ENCODE data around the gene HOXD12. TPM values are rescaled to one million over a fixed set of nuclear protein-coding genes. Genes with fewer than 3 reads are reported as not detected.

Gene HOXD12
- total RNA-seq = not detected

GRCh38 chr2:176099728-176100546 is at the start of gene HOXD12:
Gene HOXD12, plus strand, starts transcription at chr2:176099795. Its CDS starts 7 bp downstream, at chr2:176099802.
- DNase-seq (ENCODE audit: low spot score in 2 of 2) (no peak), ATAC-seq (no peak)
- Mint-ChIP-seq H3K27ac (peak within 1 kb of the TSS in 1 of 2 donors; percentile 36), H3K36me3 (peaks cover 10 to 31% of the 10 kb centered on the region in 2 donors), H3K9me3 (no peaks in the 10 kb centered on the region)

DNA sequence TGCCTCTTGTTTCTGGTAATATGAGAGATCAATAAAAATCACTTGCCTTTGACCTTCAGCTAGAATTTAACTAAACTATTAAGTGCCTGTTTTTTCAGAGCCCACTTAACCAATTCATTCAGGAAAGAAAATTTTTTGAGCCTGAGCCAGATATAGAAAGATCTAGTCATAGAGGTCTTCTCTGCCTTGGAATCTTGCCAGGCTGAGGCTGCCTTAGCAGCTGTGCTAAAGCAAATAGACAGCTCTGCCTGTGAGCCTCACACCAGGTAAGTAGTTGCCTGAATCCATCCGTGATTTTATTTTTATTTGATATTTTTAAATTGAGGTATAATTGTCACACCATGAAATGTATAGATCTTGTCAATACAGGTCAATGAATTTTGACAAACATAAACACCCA is 43.2 kb upstream of the HOXD12 start:
- Mint-ChIP-seq H3K36me3 (no peaks in the 10 kb centered on the region), H3K27ac (no peak overlapping the region), H3K9me3 (no peaks in the 10 kb centered on the region)
- ATAC-seq = no peak
- DNase-seq (ENCODE audit: low spot score in 2 of 2) = no peak

DNA sequence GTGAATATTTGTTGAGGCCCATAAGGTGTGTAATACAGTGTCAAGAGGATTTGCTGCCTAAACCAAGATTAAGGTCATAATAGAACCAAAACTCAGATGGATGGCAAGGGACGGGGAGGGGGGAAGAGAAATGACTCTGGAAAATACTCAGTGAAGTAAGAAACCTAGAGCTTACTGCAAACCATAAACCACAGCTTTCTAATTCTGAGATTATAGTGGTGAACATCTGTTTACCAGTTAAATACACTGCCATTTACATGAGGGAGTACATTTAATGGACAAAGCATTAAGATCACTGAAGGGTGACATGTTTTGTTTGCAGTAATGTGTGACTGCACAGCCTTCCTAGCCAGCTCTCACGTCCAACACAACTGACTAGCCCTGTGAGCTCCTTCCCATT is 35.6 kb upstream of the HOXD12 start:
- no peak overlapping the region for H3K27ac Mint-ChIP-seq
- H3K9me3 Mint-ChIP-seq = no peaks in the 10 kb centered on the region
- ATAC-seq (peak in 1 of 2 donors; percentile 87), DNase-seq (ENCODE audit: low spot score in 2 of 2) (no peak)
- H3K36me3 Mint-ChIP-seq = peaks cover 0 to 4% of the 10 kb centered on the region in 2 donors

GRCh38 chr2:176066645-176067588 is 32.7 kb upstream of the HOXD12 start:
- Mint-ChIP-seq H3K27ac (no peak overlapping the region), H3K36me3 (peaks cover 0 to 10% of the 10 kb centered on the region in 2 donors), H3K9me3 (no peaks in the 10 kb centered on the region)
- no peak for DNase-seq (ENCODE audit: low spot score in 2 of 2)
- ATAC-seq = no peak

DNA sequence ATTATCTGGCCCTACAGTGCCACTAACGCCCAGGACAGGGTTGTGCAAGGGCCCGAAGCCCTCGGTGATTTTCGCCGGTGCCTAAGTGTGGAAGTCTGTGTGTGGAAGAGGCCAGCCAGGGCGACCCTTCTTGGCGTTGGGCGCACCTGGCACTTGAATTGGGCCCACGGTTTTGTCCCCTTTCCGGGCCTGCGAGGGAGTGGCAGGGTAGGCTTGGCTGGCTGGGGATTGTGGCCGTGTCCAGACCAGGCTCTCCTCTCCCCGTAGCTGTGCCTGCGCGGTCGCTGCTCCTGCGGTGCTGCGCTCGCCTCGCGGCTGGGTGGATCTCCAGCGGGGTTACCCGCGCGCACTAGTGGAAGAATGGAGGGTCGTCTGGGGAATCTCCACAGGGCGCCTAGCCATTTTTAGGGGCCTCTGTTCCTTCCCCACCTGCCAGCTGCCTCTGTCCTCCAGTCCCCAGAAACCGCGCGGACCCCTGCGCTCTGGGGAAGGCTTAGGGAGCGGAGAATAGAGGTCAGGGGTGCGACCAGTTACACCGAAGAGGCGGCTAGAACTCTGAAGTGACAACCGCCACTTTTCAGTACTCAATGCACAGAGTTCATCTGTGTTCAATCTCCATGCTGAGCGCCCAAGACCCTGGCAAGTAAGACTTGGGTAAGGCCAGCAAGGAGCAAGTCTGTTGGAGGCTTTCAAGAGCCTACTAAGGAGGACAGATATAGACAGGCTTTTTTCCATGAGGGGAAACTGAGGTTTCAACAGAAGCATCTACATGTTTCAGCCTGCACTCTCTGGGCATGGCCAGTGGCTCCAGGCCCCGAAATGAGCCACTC is 31.8 kb upstream of the HOXD12 start:
- H3K36me3 Mint-ChIP-seq = peaks cover 0 to 10% of the 10 kb centered on the region in 2 donors
- no peak overlapping the region for H3K27ac Mint-ChIP-seq
- DNase-seq (ENCODE audit: low spot score in 2 of 2) (no peak), ATAC-seq (no peak)
- H3K9me3 Mint-ChIP-seq = no peaks in the 10 kb centered on the region

- ATAC-seq = no peak
- Mint-ChIP-seq H3K9me3 (no peaks in the 10 kb centered on the region), H3K27ac (no peak overlapping the region), H3K36me3 (peaks cover 0 to 10% of the 10 kb centered on the region in 2 donors)
- DNase-seq (ENCODE audit: low spot score in 2 of 2) = no peak
Observed at GRCh38 chr2:176068419-176068832, 31.2 kb upstream of the HOXD12 start.

DNA sequence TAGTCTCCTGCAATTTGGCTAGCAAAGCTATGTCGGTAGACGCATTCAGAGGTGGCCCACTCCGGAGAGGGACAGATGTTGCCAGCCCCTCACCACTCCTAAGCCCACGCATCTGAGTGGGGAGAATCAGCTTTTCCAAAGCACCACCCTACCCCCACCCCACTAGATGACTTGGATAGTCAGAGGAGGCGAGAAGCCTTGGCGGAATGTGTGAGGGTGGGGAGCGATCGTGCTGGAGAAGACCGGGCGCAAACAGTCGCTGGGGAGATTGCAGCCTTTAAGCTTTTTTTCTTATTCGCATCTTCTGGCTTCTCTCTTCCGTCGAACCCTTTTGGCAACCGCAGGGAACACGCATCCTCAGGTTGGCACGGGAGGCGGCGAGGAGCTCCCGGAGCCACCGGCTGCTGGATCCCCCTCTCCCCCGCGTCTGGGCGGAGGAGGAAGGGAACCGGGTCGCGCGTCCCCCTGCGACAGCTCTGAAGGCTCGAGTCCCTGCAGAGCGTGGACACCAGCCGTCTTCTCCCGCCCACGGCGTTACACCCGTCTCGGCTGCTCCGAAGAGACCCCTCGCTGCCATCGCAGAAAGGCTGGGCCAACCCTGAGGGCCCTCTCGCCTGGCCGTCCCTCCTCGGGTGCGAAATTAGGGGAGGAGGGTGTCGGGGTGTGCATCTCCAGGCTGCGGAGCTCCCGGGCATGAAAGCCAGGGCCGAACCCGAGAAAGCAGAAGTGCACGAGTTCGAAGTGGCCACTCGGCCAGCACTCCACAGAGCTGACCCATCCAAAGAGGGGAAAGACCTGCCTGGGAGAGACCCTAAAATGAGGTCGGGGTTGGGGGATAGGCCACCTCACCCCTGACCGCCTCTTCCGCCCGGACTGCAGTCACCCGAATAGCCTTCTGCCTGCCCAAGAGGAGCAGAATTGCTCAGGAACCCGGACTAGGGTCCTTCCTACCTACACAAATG is 28.0 kb upstream of the HOXD12 start:
- ATAC-seq (no peak), DNase-seq (ENCODE audit: low spot score in 2 of 2) (no peak)
- Mint-ChIP-seq H3K9me3 (peaks cover 6 to 9% of the 10 kb centered on the region in 2 donors), H3K27ac (no peak overlapping the region), H3K36me3 (peaks cover 0 to 28% of the 10 kb centered on the region in 2 donors)

- DNase-seq (ENCODE audit: low spot score in 2 of 2) = no peak
- ATAC-seq = no peak
- peaks cover 0 to 30% of the 10 kb centered on the region in 2 donors for H3K36me3 Mint-ChIP-seq
- H3K27ac Mint-ChIP-seq = no peak overlapping the region
- peaks cover 6 to 10% of the 10 kb centered on the region in 2 donors for H3K9me3 Mint-ChIP-seq
Observed at GRCh38 chr2:176072292-176072669, 27.3 kb upstream of the HOXD12 start.

DNA sequence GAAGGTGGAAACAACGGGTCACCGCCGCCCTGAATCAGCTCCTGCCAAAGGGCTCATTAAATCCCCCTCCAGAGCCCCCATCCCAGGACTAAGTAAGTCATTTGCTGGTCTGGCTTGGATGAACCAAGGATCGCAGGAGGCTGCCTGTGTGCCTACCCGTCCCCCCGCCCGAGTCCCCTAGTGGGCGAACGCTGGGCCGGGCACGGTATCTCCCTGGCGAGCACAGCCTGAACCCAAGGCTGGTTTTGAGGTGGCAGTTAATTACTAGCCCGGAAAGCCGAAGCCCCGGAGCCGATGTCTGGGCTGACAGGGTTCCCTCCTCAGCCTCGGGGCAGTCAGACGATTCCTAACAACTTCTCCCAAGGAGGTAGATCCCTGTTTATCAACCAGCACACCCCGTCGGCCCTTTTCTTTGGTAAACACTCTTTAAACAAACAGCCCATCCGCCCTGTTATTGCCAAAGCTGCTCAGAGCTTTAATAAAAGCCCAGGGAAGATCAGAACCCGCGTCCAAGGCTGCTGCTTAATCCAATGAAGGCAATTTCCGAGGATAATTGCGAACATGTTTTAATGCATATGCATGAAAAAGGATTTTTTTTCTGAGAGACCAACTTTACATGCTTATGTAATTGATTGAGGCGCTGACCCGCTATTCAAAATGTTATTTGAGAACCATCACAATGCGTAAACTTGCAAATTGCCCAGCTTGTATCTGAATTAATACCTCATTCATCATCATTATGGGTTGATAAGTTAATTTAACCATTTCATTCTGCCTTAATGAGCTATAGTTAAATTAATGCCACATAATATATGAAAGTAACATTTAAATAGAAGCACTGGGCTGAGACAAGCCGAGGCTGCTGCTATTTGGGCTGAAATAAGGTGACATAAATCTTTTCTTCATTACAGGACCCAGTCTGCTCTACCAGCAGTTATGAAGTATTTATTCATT is 26.4 kb upstream of the HOXD12 start:
- ATAC-seq (no peak), DNase-seq (ENCODE audit: low spot score in 2 of 2) (no peak)
- Mint-ChIP-seq H3K27ac (no peak overlapping the region), H3K9me3 (peaks cover 6 to 10% of the 10 kb centered on the region in 2 donors), H3K36me3 (peaks cover under 1 to 31% of the 10 kb centered on the region in 2 donors)

DNA sequence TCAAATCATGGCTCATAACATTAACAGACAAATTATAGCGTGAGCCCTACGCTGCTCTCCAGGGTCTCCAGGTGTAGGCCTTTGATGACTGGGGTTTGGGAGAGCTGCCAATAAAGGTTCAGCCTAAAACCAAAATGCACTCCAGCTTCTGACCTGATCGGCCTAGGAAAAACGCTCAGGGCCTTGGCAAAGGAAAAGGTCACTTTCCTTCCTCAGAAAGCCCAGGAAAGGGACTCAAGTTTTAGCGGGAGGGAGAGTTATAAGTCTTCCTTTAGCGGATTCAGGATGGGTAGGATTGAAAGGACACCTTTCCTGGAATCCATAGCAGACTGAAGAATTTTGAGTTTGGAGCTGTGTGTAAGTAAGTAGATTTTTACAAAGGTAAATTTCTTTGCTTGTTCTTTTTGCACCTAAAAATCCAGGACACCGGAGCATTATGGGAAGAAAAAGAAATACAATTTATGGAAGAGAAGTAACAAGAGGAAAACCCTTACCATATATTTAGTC is 24.6 kb upstream of the HOXD12 start:
- Mint-ChIP-seq H3K36me3 (peaks cover 15 to 41% of the 10 kb centered on the region in 2 donors), H3K9me3 (peaks cover 6 to 16% of the 10 kb centered on the region in 2 donors), H3K27ac (no peak overlapping the region)
- no peak for ATAC-seq
- DNase-seq (ENCODE audit: low spot score in 2 of 2) = no peak

GRCh38 chr2:176075481-176075880 is 24.1 kb upstream of the HOXD12 start:
- H3K36me3 Mint-ChIP-seq = peaks cover 15 to 41% of the 10 kb centered on the region in 2 donors
- DNase-seq (ENCODE audit: low spot score in 2 of 2) (no peak), ATAC-seq (no peak)
- H3K9me3 Mint-ChIP-seq = peaks cover 6 to 16% of the 10 kb centered on the region in 2 donors
- H3K27ac Mint-ChIP-seq = no peak overlapping the region

GRCh38 chr2:176076063-176076462 is 23.5 kb upstream of the HOXD12 start:
- no peak overlapping the region for H3K27ac Mint-ChIP-seq
- peaks cover 6 to 16% of the 10 kb centered on the region in 2 donors for H3K9me3 Mint-ChIP-seq
- peaks cover 15 to 41% of the 10 kb centered on the region in 2 donors for H3K36me3 Mint-ChIP-seq
- ATAC-seq (no peak), DNase-seq (ENCODE audit: low spot score in 2 of 2) (no peak)

DNA sequence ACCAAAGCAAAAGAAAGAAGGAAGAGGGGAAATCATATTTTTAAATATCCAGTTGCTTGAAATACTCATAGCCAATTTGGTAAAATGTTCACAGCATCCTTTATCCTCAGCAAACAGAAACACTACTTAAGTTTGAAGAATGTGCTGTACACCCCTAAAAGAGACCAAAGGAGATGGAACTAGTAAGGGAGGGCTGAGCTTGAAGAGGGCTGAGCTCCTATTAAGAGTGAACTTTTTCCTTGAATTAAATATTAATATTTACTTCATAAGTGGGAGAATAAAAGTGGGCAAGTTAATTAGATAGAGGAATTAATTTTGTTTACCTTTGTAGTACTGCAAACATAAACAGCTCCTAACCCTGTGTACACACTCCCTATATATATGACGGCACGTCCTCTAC is 22.8 kb upstream of the HOXD12 start:
- Mint-ChIP-seq H3K27ac (no peak overlapping the region), H3K9me3 (peaks cover 6 to 16% of the 10 kb centered on the region in 2 donors), H3K36me3 (peaks cover 15 to 45% of the 10 kb centered on the region in 2 donors)
- DNase-seq (ENCODE audit: low spot score in 2 of 2) = no peak
- ATAC-seq = no peak

GRCh38 chr2:176078541-176079284 is 20.9 kb upstream of the HOXD12 start:
- peaks cover 26 to 57% of the 10 kb centered on the region in 2 donors for H3K36me3 Mint-ChIP-seq
- no peak for ATAC-seq

More at GRCh38 chr2:176078541-176079284, 20.9 kb upstream of the HOXD12 start:
- peak overlapping the region in 1 of 2 donors; percentile 70 for H3K27ac Mint-ChIP-seq
- H3K9me3 Mint-ChIP-seq = peaks cover 6 to 22% of the 10 kb centered on the region in 2 donors
- no peak for DNase-seq (ENCODE audit: low spot score in 2 of 2)
